GM23338 (cell line): ENCODE results near the gene FLOT1. TPM values are rescaled to one million over a fixed set of nuclear protein-coding genes. Genes with fewer than 3 reads are reported as not detected.

Experiments
- ATAC-seq: fragments of 200-7000 bp; cut with Tn5 transposase; 3 replicates; pipeline ENCODE4 v1.9.1; 2020
- DNase-seq: peaks from one replicate; pipeline ENCODE4 v3.0.0-alpha.2; 2015; ENCODE audit warnings: low spot score
- H2AFZ ChIP-seq: fragments of 200-600 bp; sonication (generic); 2 replicates; pipeline ENCODE4 v1.8.0; 2016; ENCODE audit warnings: antibody characterized with exemption, mild to moderate bottlenecking, moderate library complexity
- H3F3A ChIP-seq: fragments of 200-600 bp; sonication (generic); replicated peaks from 2 replicates; pipeline ENCODE4 v1.8.0; 2017; ENCODE audit warnings: antibody characterized with exemption, mixed run types, low read depth
- H3K27ac ChIP-seq: fragments of 200-600 bp; sonication (generic); 2 replicates; pipeline ENCODE4 v1.6.1; 2016; ENCODE audit warnings: low read depth
- H3K27me3 ChIP-seq: fragments of 200-600 bp; sonication (generic); 2 replicates; pipeline ENCODE4 v1.8.0; 2016; ENCODE audit warnings: mild to moderate bottlenecking, mixed run types, moderate library complexity; ENCODE audit not compliant: insufficient read depth
- H3K36me3 ChIP-seq: fragments of 200-600 bp; sonication (generic); 2 replicates; pipeline ENCODE4 v1.8.0; 2016; ENCODE audit warnings: mild to moderate bottlenecking; ENCODE audit not compliant: insufficient read depth
- H3K4me1 ChIP-seq: fragments of 200-600 bp; sonication (generic); 2 replicates; pipeline ENCODE4 v1.8.0; 2016; ENCODE audit warnings: mild to moderate bottlenecking, moderate library complexity; ENCODE audit not compliant: insufficient read depth
- H3K4me2 ChIP-seq: fragments of 200-600 bp; sonication (generic); 2 replicates; pipeline ENCODE4 v1.7.1; 2017; ENCODE audit warnings: mixed run types
- H3K4me3 ChIP-seq: fragments of 200-600 bp; sonication (generic); 2 replicates; pipeline ENCODE4 v1.6.1; 2016; ENCODE audit warnings: mixed run types
- H3K79me2 ChIP-seq: fragments of 200-600 bp; sonication (generic); replicated peaks from 2 replicates; pipeline ENCODE4 v1.8.0; 2017; ENCODE audit warnings: mild to moderate bottlenecking; ENCODE audit not compliant: insufficient read depth
- H3K9me2 ChIP-seq: fragments of 200-600 bp; sonication (generic); 2 replicates; pipeline ENCODE4 v1.8.0; 2017; ENCODE audit not compliant: insufficient read depth
- H4K20me1 ChIP-seq: fragments of 200-600 bp; sonication (generic); replicated peaks from 2 replicates; pipeline ENCODE4 v1.8.0; 2017; ENCODE audit warnings: mild to moderate bottlenecking; ENCODE audit not compliant: insufficient read depth
- H3K27ac Mint-ChIP-seq: 2 replicates; pipeline ENCODE4 v1.8.0; 2020; ENCODE audit warnings: inconsistent platforms, mild to moderate bottlenecking, moderate library complexity, mixed read lengths
- H3K27me3 Mint-ChIP-seq: 3 replicates; pipeline ENCODE4 v1.8.0; 2022; ENCODE audit warnings: low read depth, mild to moderate bottlenecking, moderate library complexity, mixed read lengths, inconsistent platforms; ENCODE audit not compliant: insufficient read depth, poor library complexity
- H3K36me3 Mint-ChIP-seq: 3 replicates; pipeline ENCODE4 v1.8.0; 2021; ENCODE audit warnings: low read depth, mild to moderate bottlenecking, inconsistent platforms, moderate library complexity, mixed read lengths
- H3K4me1 Mint-ChIP-seq: 3 replicates; pipeline ENCODE4 v1.8.0; 2020; ENCODE audit warnings: mild to moderate bottlenecking, inconsistent platforms, mixed read lengths
- H3K4me3 Mint-ChIP-seq: 3 replicates; pipeline ENCODE4 v1.8.0; 2021; ENCODE audit warnings: moderate library complexity, mild to moderate bottlenecking, inconsistent platforms, mixed read lengths
- H3K9me3 Mint-ChIP-seq: 3 replicates; pipeline ENCODE4 v1.8.0; 2020; ENCODE audit warnings: moderate library complexity, mild to moderate bottlenecking, inconsistent platforms, mixed read lengths
- CREB1 ChIP-seq: fragments of 250-450 bp; sonication (Bioruptor Pico); IDR thresholded peaks from 2 replicates; pipeline ENCODE4 v1.5.0; 2020; ENCODE audit warnings: low read depth, mild to moderate bottlenecking, moderate library complexity
- CTCF ChIP-seq, 2 experiments: fragments of 200-600 bp in 1 of 2; sonication (generic) in 1 of 2; conservative IDR thresholded peaks; 2 replicates each; pipeline versions ENCODE4 v1.5.1 to v1.6.1; 2016 to 2017; ENCODE audit warnings: antibody characterized with exemption in 2 of 2, low read depth in 2 of 2, mild to moderate bottlenecking in 2 of 2, moderate library complexity in 1 of 2
- ETS1 ChIP-seq: IDR thresholded peaks from 2 replicates; pipeline ENCODE4 v1.6.1; 2016; ENCODE audit warnings: antibody characterized with exemption
- EZH2 ChIP-seq: fragments of 200-600 bp; sonication (generic); IDR thresholded peaks from one replicate; pipeline ENCODE4 v1.8.0; 2017; ENCODE audit warnings: antibody characterized with exemption, mild to moderate bottlenecking, low read depth; ENCODE audit not compliant: unreplicated experiment
- EZH2phosphoT487 ChIP-seq: fragments of 200-600 bp; sonication (generic); IDR thresholded peaks from one replicate; pipeline ENCODE4 v1.8.1; 2018; ENCODE audit warnings: antibody characterized with exemption; ENCODE audit not compliant: unreplicated experiment
- NANOG ChIP-seq: IDR thresholded peaks from 2 replicates; pipeline ENCODE4 v1.6.1; 2016; ENCODE audit warnings: antibody characterized with exemption, borderline replicate concordance
- ZNF331 ChIP-seq: fragments of 250-450 bp; sonication (Bioruptor Pico); IDR thresholded peaks from 2 replicates; pipeline ENCODE4 v1.5.0; 2020; ENCODE audit warnings: low read depth, mild to moderate bottlenecking, moderate library complexity
- ZNF462 ChIP-seq: fragments of 250-450 bp; sonication (Bioruptor Pico); IDR thresholded peaks from 2 replicates; pipeline ENCODE4 v1.5.0; 2020; ENCODE audit warnings: mild to moderate bottlenecking, moderate library complexity
- polyA plus RNA-seq: library from polyadenylated mRNA; unstranded; fragments of >200 nt; fragmentation: Nextera tagmentation; extraction: Ambion mirVana; gene quantifications from 2 replicates; pipeline ENCODE4 v1.2.1, GENCODE V29; 2016
- total RNA-seq: library from RNA; depleted of rRNA; stranded (reverse); fragments of >200 nt; shearing (Covaris generic); gene quantifications from 2 replicates; pipeline ENCODE4 v1.2.3, GENCODE V29; 2014

FLOT1 gene
- total and polyA plus RNA-seq, 2 experiments from 2014 or later, result 72.2 to 94.5 TPM

- no peak for TF ChIP-seq ETS1
- TF ChIP-seq EZH2, result no peak
- no peak for TF ChIP-seq ZNF331
- TF ChIP-seq NANOG, result no peak
- TF ChIP-seq ZNF462 (CRISPR knock-in tag), result no peak
These were observed 38.7 kb downstream of the FLOT1 start (continued) for GRCh38 chr6:30703821-30704220.

DNA sequence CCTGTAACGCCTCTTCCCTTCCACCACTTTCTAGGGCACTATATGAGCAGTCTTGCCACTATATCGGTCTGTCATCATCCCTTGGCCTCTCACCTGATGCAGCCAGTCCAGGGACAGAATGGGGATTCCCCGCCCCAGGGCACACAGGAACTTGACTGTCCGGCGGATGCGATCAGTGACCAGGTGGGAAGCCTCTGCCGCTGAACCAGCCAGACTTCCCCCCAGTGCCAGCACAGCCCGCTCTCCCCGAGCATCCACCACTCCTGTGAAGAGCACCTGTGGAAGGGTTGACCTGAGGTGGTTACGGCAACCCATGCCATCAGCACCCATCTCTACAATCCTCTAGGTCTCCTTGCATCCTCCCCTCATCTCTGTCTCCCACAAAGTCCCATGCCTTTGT is 39.5 kb downstream of the FLOT1 start:
- Mint-ChIP-seq H3K36me3 (peaks cover 65% of the 10 kb centered on the region), H3K4me3 (no peak overlapping the region), H3K27ac (no peak overlapping the region)
- no peak for TF ChIP-seq CTCF (conservative IDR thresholded peaks at IDR 0.05; ENCODE audit: low read depth in 2 of 2)
- TF ChIP-seq EZH2phosphoT487, result no peak
- TF ChIP-seq ETS1, result no peak
- TF ChIP-seq CREB1 (CRISPR knock-in tag), result no peak

More for the DNA sequence above, 39.5 kb downstream of the FLOT1 start:
- Histone ChIP-seq H3K27ac (no peak overlapping the region), H4K20me1 (peaks cover 4% of the 10 kb centered on the region), H3K79me2 (no peaks in the 10 kb centered on the region), H3K27me3 (no peaks in the 10 kb centered on the region), H3K4me2 (no peak overlapping the region), H2AFZ (no peak overlapping the region), H3K4me3 (no peak overlapping the region), H3K9me2 (no peaks in the 10 kb centered on the region), H3K36me3 (peaks cover 25% of the 10 kb centered on the region), H3K4me1 (no peaks in the 10 kb centered on the region), H3F3A (0 out of 2 replicates have a peak, but pooled peaks cover 3% of the 10 kb centered on the region)
- Mint-ChIP-seq H3K4me1 (peaks cover 10% of the 10 kb centered on the region), H3K27me3 (peaks cover 8% of the 10 kb centered on the region), H3K9me3 (no peaks in the 10 kb centered on the region; the same call in 1 of the 3 replicates)
- no peak for ATAC-seq
- no peak for DNase-seq
